HG03521 (cell line): ENCODE data around the gene MICU1.
"Not testable (repeated sequence)": the region's sequence is repeated elsewhere in the genome, so short reads cannot be mapped to it uniquely, and the experiment has no call there.

Experiments used
- ATAC-seq: cut with Tn5 transposase; IDR thresholded peaks from one replicate; pipeline ENCODE4 v1.9.1; 2021; ENCODE audit warnings: mild to moderate bottlenecking, moderate library complexity; ENCODE audit not compliant: unreplicated experiment

The MICU1 gene

GRCh38 chr10:72392571-72392970, 233.3 kb downstream of the MICU1 start:
- no peak for ATAC-seq

- ATAC-seq: no peak
Measured at GRCh38 chr10:72390764-72391163, 235.1 kb downstream of the MICU1 start.

GRCh38 chr10:72389716-72390115, 236.2 kb downstream of the MICU1 start:
- ATAC-seq: no peak

- no peak for ATAC-seq
Measured at GRCh38 chr10:72389014-72389413, 236.9 kb downstream of the MICU1 start.

- no peak for ATAC-seq
Measured at GRCh38 chr10:72388062-72388461, 237.8 kb downstream of the MICU1 start.

- ATAC-seq: no peak
Measured at GRCh38 chr10:72386916-72387586, 238.8 kb downstream of the MICU1 start.

GRCh38 chr10:72385724-72386123, 240.2 kb downstream of the MICU1 start:
- no peak for ATAC-seq

GRCh38 chr10:72384982-72385381, 240.9 kb downstream of the MICU1 start:
- not testable (repeated sequence) for ATAC-seq

GRCh38 chr10:72379776-72380175, 246.1 kb downstream of the MICU1 start:
- ATAC-seq: no peak

GRCh38 chr10:72379062-72379461, 246.8 kb downstream of the MICU1 start:
- no peak for ATAC-seq

GRCh38 chr10:72375585-72375984, 250.3 kb downstream of the MICU1 start:
- no peak for ATAC-seq

GRCh38 chr10:72375173-72375572, 250.7 kb downstream of the MICU1 start:
- ATAC-seq: no peak

GRCh38 chr10:72370201-72370722, 255.6 kb downstream of the MICU1 start:
- ATAC-seq: no peak

GRCh38 chr10:72367301-72367960, 258.4 kb downstream of the MICU1 start:
- ATAC-seq: no peak

GRCh38 chr10:72365106-72365895, 260.6 kb downstream of the MICU1 start:
- ATAC-seq: no peak

- ATAC-seq: peak; percentile 71
Measured at GRCh38 chr10:72364239-72364777, 261.6 kb downstream of the MICU1 start.

GRCh38 chr10:72356987-72357386, 268.9 kb downstream of the MICU1 start:
- no peak for ATAC-seq

- no peak for ATAC-seq
Measured at GRCh38 chr10:72356115-72356514, 269.8 kb downstream of the MICU1 start.

- ATAC-seq: no peak
Measured at GRCh38 chr10:72355214-72355555, 270.7 kb downstream of the MICU1 start.

GRCh38 chr10:72354356-72355213, 271.3 kb downstream of the MICU1 start, which contains the start of gene DNAJB12:
TSS of gene DNAJB12 (minus strand) at chr10:72354919. CDS start at chr10:72354897, 22 bp downstream.
- peak; percentile 64 for ATAC-seq
